Ovary (tissue), 3 donors: ENCODE results near the gene PSME1.

Source experiments
- CTCF ChIP-seq, 3 donors: fragments of 450-650 bp in 2 of 3; fragments of 200-600 bp in 1 of 3; IDR thresholded peaks; one replicate each; pipeline versions ENCODE4 v1.5.1 to v1.8.0; 2016 to 2022; ENCODE audit warnings: antibody characterized with exemption in 3 of 3, mild to moderate bottlenecking in 1 of 3
- EP300 ChIP-seq: sonication (generic); formaldehyde crosslinking; IDR thresholded peaks from one replicate; pipeline ENCODE4 v1.6.1; 2017; ENCODE audit warnings: antibody characterized with exemption
- POLR2A ChIP-seq: fragments of 450-650 bp; IDR thresholded peaks from one replicate; pipeline ENCODE4 v1.6.1; 2017; ENCODE audit warnings: antibody characterized with exemption, mild to moderate bottlenecking, moderate library complexity
- donor health status: DM: no; HTN: no; CAD: no.

- TF ChIP-seq POLR2A (no peak), CTCF (IDR thresholded peaks at IDR 0.05) (no peak), EP300 (no peak)
Observed at GRCh38 chr14:24178399-24179178, 42.6 kb downstream of the PSME1 start.
